Right atrium auricular region (tissue), 2 donors: ENCODE measurements around the gene PRND. TPM values are rescaled to one million over a fixed set of nuclear protein-coding genes. Genes with fewer than 3 reads are reported as not detected.
A peak's percentile ranks its signal among the peaks of the same experiment; 100 is the strongest.

Experiments used
- DNase-seq: peaks from one replicate; pipeline ENCODE4 v3.0.0-alpha.2; 2019; ENCODE audit warnings: low spot score
- H3K27ac ChIP-seq, 2 donors: fragments of 200-600 bp; sonication (generic); 1 replicate in 1 of 2; 2 replicates in 1 of 2; pipeline ENCODE4 v1.5.1; 2016 to 2019
- H3K27me3 ChIP-seq, 2 donors: fragments of 200-600 bp; sonication (generic); one replicate each; pipeline versions ENCODE4 v1.5.1 to v1.6.0; 2017 to 2019
- H3K36me3 ChIP-seq: fragments of 200-600 bp; sonication (generic); one replicate; pipeline ENCODE4 v1.5.1; 2016
- H3K4me1 ChIP-seq, 2 donors: fragments of 200-600 bp; sonication (generic); one replicate each; pipeline versions ENCODE4 v1.5.1 to v1.6.0; 2017 to 2019
- H3K4me3 ChIP-seq, 2 donors: fragments of 200-600 bp; sonication (generic); 1 replicate in 1 of 2; 2 replicates in 1 of 2; pipeline ENCODE4 v1.5.1; 2017 to 2019; ENCODE audit warnings: mild to moderate bottlenecking in 1 of 2, moderate library complexity in 1 of 2
- H3K9me3 ChIP-seq, 2 donors: fragments of 200-600 bp; sonication (generic); one replicate each; pipeline ENCODE4 v1.5.1; 2019
- total RNA-seq, 2 donors: library from RNA; depleted of rRNA; stranded (reverse); fragments of >200 nt; gene quantifications; one replicate each; pipeline ENCODE4 v1.1.0, GENCODE V29; 2016
- TF ChIP-seq, protein P1 (sequence below), 2 donors: fragments of 200-600 bp; sonication (generic); IDR thresholded peaks; one replicate each; pipeline ENCODE4 v1.5.1; 2019; ENCODE audit warnings: antibody characterized with exemption in 2 of 2

The PRND gene
- total RNA-seq, 2 donors from 2014 or later: not detected

- H3K27ac ChIP-seq: peak overlapping the region; percentile 98 to 99
- H3K4me3 ChIP-seq: no peak overlapping the region
- TF ChIP-seq, protein P1, sequence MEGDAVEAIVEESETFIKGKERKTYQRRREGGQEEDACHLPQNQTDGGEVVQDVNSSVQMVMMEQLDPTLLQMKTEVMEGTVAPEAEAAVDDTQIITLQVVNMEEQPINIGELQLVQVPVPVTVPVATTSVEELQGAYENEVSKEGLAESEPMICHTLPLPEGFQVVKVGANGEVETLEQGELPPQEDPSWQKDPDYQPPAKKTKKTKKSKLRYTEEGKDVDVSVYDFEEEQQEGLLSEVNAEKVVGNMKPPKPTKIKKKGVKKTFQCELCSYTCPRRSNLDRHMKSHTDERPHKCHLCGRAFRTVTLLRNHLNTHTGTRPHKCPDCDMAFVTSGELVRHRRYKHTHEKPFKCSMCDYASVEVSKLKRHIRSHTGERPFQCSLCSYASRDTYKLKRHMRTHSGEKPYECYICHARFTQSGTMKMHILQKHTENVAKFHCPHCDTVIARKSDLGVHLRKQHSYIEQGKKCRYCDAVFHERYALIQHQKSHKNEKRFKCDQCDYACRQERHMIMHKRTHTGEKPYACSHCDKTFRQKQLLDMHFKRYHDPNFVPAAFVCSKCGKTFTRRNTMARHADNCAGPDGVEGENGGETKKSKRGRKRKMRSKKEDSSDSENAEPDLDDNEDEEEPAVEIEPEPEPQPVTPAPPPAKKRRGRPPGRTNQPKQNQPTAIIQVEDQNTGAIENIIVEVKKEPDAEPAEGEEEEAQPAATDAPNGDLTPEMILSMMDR (IDR thresholded peaks at IDR 0.05): no peak
- no peak for DNase-seq
- no peaks in the 10 kb centered on the region for H3K9me3 ChIP-seq
- H3K36me3 ChIP-seq: no peaks in the 10 kb centered on the region
- H3K27me3 ChIP-seq: no peaks in the 10 kb centered on the region
- H3K4me1 ChIP-seq: peaks cover 0 to 19% of the 10 kb centered on the region in 2 donors
Measured at GRCh38 chr20:4689220-4689619, 32.5 kb upstream of the PRND start.

DNA sequence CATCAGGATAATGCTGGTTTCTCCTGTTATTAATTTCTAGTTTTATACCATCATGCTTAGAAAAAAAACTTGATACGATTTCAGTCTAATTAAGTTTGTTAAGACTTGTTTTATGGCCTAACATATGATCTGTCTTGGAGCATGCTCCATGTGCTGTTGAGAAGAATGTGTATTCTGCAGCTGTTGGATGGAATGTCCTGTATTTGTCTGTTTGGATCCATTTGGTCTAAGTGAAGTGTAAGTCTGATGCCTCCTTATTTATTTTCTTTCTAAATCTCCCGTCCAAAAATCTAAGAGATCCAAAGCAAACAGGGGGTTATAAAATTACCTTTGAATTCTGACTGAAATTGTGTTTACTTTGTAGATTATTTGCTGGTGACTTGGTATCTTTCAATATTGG, 30.0 kb upstream of the PRND start:
- Histone ChIP-seq H3K4me3 (no peak overlapping the region), H3K27me3 (no peaks in the 10 kb centered on the region), H3K27ac (no peak overlapping the region), H3K9me3 (no peaks in the 10 kb centered on the region), H3K36me3 (no peaks in the 10 kb centered on the region), H3K4me1 (peaks cover 0 to 19% of the 10 kb centered on the region in 2 donors)
- TF ChIP-seq, protein P1 (IDR thresholded peaks at IDR 0.05): no peak
- DNase-seq: no peak

DNA sequence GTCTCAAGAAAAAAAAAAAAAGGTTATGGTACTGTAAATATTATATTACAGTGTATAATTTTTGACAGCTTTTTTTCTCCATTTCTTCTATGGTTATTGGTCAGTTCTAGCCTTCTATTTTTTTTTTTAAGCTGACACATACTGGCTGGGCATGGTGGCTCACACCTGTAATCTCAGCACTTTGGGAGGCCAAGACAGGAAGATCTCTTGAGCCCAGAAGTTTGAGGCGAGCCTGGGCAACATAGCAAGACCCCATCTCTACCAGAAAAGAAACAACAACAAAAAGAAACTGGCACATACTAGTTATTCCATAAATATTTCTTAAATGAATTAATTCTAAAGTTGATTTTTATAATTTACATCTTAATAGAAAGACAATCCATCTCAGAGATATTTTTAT, 27.6 kb upstream of the PRND start:
- no peak for DNase-seq
- H3K27ac ChIP-seq: no peak overlapping the region

GRCh38 chr20:4697189-4697830, 24.4 kb upstream of the PRND start:
- H3K9me3 ChIP-seq: no peaks in the 10 kb centered on the region
- no peaks in the 10 kb centered on the region for H3K27me3 ChIP-seq
- peaks cover 16% of the 10 kb centered on the region for H3K36me3 ChIP-seq
- no peak for DNase-seq
- H3K4me3 ChIP-seq: no peak overlapping the region
- TF ChIP-seq, protein P1 (IDR thresholded peaks at IDR 0.05): no peak
- H3K27ac ChIP-seq: no peak overlapping the region
- peaks cover 0 to 5% of the 10 kb centered on the region in 2 donors for H3K4me1 ChIP-seq

More for the DNA sequence above, 27.6 kb upstream of the PRND start:
- H3K4me1 ChIP-seq: peaks cover 0 to 10% of the 10 kb centered on the region in 2 donors
- TF ChIP-seq, protein P1 (IDR thresholded peaks at IDR 0.05): no peak
- H3K9me3 ChIP-seq: no peaks in the 10 kb centered on the region
- H3K36me3 ChIP-seq: peaks cover 3% of the 10 kb centered on the region
- no peak overlapping the region for H3K4me3 ChIP-seq
- no peaks in the 10 kb centered on the region for H3K27me3 ChIP-seq

DNA sequence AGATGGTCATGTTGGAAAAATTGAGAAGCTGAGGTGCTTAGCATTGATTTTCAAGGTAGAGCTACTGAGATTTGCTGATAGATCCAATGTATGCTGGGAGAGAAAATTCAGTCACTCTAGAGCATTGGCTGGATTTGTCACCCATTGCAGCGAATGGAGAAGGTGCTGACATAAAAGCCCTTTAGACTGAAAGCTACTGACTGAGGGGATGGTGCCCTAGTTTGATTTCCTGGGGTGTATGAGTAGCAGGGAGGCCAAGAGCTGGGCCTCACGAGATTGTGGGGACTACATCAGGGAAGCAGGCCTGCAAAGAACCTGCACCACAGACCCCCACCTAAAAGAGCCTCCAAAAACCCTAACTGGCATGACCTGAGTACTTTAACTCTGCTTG, 23.9 kb upstream of the PRND start:
- DNase-seq: no peak
- H3K4me1 ChIP-seq: peaks cover 0 to 6% of the 10 kb centered on the region in 2 donors
- no peaks in the 10 kb centered on the region for H3K27me3 ChIP-seq
- H3K27ac ChIP-seq: no peak overlapping the region
- TF ChIP-seq, protein P1 (IDR thresholded peaks at IDR 0.05): no peak
- H3K9me3 ChIP-seq: no peaks in the 10 kb centered on the region
- H3K36me3 ChIP-seq: peaks cover 16% of the 10 kb centered on the region
- no peak overlapping the region for H3K4me3 ChIP-seq

DNA sequence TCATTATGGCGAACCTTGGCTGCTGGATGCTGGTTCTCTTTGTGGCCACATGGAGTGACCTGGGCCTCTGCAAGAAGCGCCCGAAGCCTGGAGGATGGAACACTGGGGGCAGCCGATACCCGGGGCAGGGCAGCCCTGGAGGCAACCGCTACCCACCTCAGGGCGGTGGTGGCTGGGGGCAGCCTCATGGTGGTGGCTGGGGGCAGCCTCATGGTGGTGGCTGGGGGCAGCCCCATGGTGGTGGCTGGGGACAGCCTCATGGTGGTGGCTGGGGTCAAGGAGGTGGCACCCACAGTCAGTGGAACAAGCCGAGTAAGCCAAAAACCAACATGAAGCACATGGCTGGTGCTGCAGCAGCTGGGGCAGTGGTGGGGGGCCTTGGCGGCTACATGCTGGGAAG, 22.5 kb upstream of the PRND start:
- TF ChIP-seq, protein P1 (IDR thresholded peaks at IDR 0.05): no peak
- peaks cover 16% of the 10 kb centered on the region for H3K36me3 ChIP-seq

More for the DNA sequence above, 22.5 kb upstream of the PRND start:
- H3K4me3 ChIP-seq: no peak overlapping the region
- H3K27ac ChIP-seq: no peak overlapping the region
- no peak for DNase-seq
- H3K9me3 ChIP-seq: no peaks in the 10 kb centered on the region
- H3K27me3 ChIP-seq: no peaks in the 10 kb centered on the region
- H3K4me1 ChIP-seq: peaks cover 0 to 17% of the 10 kb centered on the region in 2 donors
